Hematopoietic multipotent progenitor cell treated with erythropoietin and hydrocortisone succinate and interleukin-3 and kit ligand, for 8 days (in vitro differentiated cells): ENCODE measurements around the gene OTOP3.
"Not testable (repeated sequence)": the region's sequence is repeated elsewhere in the genome, so short reads cannot be mapped to it uniquely, and the experiment has no call there.

ENCODE experiments used
- DNase-seq: peaks from one replicate; pipeline ENCODE4 v3.0.0-alpha.2; 2015

The OTOP3 gene

DNA sequence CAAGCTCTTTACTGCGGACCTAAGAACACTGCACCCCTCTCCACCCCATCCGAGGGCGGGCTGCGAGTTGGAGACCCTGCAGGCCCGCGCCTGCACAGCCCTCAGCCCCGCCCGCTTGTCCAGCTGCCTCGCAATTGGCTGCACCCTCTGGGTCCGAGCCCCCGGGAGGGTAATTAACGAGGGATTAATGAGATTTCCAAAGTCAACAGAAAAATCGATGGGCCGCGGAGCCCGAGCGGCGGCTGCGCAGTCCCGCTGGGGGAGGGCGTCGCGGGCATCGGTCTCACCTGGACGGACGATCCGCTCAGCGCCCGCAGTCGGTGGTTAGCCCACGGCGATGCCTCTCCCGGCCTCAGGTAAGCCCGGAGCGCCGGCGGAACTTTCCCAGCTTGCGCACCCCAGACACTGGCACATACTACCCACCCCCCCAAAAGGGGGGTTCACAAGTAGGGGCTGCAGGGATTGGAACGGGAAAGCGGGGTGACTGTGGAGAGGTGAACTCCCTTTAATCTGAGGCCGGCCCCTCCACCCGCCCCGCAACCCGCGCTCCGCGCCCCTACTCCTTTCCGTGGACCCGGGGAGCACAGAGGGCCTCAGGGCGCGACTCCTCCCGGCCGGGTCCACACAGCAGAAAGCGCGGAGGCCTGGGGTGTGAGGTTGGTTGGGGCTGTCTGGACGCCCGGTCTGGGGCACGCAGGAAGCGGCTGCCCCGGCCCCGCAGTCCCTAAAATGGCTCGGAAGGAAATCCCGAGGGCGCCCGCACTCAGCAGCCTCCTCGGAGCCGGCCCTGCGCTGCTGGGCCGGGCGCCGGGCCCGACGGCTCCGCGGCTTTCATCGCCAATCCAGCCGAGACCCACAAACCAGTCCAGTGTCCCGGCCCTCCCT, at the start of gene OTOP3:
Gene OTOP3 (plus strand): TSS at position 314 of the 885 bp plus-strand sequence. CDS start 24 bp downstream, at position 338.
- no peak for DNase-seq

DNA sequence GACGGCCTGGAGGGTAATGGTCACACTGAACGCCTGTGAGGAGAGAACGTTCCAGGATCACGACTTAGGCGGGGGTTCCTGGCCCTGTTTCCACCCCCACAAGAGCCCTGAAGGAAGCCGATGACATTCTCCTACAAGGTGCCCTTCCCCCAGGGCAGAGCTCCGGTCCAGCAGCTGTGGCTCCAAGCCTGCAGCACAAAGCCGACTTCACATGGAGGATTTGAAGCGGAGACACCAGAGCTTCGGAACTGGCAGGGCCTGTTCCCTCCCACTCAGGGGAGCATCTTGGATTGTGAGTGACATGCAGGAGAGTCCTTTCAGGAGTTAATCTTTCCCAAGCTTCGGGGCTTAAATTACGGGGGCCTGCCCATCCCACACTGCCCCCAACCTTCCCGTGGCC, 47.2 kb upstream of the OTOP3 start:
- no peak for DNase-seq

- DNase-seq = no peak
Measured at GRCh38 chr17:74890554-74890953, 45.1 kb upstream of the OTOP3 start.

GRCh38 chr17:74892013-74892841, 43.5 kb upstream of the OTOP3 start:
- no peak for DNase-seq

GRCh38 chr17:74892974-74893911, 42.5 kb upstream of the OTOP3 start, which contains the start of gene FADS6:
Gene FADS6 (minus strand): TSS chr17:74893633. CDS start chr17:74893595, 38 bp downstream.
- no peak for DNase-seq

- no peak for DNase-seq
Measured at GRCh38 chr17:74893936-74894671, 41.6 kb upstream of the OTOP3 start.

DNA sequence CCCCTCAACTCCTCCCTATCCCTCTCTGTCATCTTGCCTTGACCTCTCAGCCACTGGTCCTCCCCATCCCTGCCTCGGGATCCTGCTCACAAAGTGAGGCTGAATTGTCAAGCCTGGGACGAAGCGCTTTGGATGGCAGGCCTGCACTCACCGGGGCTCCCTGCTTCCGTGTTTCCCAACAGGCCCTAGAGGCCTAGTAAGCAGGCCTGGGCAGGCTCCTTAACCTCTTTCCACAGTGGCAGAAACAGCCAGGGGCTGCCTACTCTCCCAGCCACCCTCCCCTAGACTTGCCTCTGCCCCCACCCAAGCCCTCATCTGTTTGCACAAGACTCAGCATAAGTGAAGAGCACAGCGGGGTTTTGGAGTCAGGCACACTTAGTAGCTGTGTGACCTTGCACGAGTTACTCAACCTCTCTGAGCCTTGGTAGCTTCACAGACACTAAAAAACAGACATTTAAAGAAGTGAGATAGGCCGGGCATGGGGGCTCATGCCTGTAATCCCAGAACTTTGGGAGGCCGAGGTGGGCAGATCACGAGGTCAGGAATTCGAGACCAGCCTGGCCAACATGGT, 37.2 kb upstream of the OTOP3 start:
- no peak for DNase-seq

GRCh38 chr17:74900208-74900607, 35.5 kb upstream of the OTOP3 start:
- DNase-seq = no peak

GRCh38 chr17:74901353-74902135, 34.2 kb upstream of the OTOP3 start:
- DNase-seq = peak; percentile 15

GRCh38 chr17:74903034-74903433, 32.7 kb upstream of the OTOP3 start:
- no peak for DNase-seq

DNA sequence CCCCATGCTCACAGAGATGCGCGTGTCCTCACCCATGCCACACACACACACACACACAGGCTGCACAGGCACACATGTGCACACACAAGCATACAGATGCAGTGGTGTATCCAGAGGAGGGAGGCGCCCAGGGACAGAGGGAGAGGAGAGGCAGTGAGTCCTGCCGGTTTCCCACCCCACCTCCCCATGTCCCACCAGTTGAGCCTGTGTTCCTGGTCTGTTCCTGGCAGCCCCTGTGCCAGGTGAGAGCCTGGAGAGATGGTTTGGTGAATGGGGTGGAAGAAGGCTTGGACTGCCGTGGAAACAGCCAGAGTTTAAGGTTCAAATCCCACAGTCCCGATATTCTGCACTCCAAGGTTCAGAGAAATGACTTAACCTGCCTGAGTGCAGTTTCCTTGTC, 32.0 kb upstream of the OTOP3 start:
- no peak for DNase-seq

DNA sequence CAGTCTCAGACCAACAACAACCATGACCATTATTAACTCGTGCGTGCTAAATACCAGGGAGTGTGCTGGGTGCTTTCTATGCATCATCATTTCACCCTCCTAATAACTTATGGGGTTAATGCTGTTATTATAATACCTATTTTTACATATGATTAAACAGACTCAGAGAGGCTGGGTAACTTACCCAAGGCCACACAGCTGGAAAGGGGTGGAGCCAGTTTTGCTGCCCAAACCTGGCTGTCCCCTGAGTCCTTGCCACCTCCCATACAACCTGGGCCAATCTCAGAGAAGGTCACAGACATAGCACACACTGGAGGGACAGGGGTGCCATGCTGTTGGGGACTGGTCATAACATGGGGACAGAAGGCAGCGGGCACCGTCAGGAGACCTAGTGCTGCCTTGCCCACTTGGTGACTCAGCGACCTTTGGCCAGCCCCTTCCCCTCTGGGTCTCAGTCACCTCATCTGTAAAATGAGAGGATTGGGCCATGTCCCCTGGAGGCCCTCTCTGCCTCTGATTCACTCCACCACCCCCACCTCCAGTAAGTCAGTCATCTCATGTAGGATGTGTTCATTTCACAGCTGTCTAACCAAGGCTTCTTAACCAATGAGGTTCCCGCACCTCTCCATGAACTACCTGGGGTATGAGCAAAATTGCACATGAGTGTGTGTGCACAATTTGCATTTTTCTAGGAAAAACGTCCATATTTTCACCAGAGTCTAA, 30.9 kb upstream of the OTOP3 start:
- no peak for DNase-seq

DNA sequence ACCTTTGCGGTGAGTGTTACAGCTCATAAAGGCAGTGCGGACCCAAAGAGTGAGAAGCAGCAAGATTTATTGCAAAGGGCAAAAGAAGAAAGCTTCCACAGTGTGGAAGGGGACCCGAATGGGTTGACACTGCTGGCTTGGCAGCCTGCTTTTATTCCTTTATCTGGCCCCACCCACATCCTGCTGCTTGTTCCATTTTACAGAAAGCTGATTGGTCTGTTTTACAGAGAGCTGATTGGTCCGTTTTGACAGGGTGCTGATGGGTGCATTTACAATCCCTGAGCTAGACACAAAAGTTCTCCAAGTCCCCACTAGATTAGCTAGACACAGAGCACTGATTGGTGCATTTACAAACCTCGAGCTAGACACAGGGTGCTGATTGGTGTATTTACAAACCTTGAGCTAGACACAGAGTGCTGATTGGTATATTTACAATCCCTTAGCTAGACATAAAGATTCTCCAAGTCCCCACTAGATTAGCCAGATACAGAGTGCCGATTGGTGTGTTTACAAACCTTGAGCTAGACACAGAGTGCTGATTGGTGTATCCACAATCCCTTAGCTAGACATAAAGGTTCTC, 29.4 kb upstream of the OTOP3 start:
- peak; percentile 28 for DNase-seq

DNA sequence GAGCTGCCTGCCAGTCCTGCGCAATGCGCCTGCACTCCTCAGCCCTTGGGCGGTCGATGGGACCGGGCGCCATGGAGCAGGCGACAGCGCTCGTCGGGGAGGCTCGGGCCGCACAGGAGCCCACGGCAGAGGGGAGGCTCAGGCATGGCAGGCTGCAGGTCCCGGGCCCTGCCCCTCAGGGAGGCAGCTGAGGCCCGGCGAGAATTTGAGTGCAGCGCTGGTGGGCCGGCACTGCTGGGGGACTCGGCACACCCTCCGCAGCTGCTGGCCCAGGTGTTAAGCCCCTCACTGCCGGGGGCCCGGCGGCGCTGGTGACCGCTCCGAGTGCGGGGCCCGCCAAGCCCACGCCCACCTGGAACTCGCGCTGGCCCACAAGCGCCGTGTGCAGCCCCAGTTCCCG, 28.7 kb upstream of the OTOP3 start:
- no peak for DNase-seq

- DNase-seq = not testable (repeated sequence)
Measured at GRCh38 chr17:74909097-74909496, 26.6 kb upstream of the OTOP3 start.

DNA sequence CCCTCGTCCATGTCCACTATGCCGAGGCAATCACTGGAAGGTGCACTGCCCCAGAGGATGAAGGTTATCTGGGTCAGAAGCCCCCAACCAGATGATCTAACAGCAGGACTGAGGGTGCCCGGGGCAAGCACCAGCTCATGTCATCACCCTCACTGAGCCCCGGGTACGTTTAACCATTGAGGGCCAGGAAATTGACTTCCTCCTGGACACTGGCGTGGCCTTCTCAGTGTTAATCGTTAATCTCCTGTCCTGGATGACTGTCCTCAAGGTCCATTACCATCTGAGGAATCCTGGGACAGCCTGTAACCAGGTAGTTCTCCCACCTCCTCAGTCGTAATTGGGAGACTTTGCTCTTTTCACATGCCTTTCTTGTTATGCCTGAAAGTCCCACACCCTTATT, 24.3 kb upstream of the OTOP3 start:
- not testable (repeated sequence) for DNase-seq

- no peak for DNase-seq
Measured at GRCh38 chr17:74916136-74916850, 19.4 kb upstream of the OTOP3 start.

GRCh38 chr17:74916851-74917199, 18.9 kb upstream of the OTOP3 start:
- DNase-seq = no peak

DNA sequence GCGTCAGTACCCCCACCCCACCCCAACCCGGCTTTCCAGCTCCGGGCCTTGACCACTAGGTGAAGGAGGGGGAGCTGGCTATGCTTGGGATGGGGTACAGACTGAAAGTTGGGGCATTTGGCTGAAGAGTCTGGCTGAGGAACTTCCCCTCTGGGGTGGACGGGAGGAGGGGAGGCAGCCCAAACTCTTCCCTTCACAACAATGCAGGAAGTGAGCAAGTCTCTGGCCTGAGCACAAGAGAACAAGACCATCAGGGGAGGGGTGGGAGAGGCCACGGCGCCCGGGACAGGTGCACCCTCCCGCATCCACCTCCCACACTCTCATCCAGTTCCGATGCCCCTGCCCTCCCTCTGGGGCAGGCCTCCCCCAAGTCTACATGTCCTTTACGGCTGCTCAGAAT, 18.3 kb upstream of the OTOP3 start:
- no peak for DNase-seq
